Lung (tissue), 12 donors: Measurements from ENCODE around the gene VSTM5. TPM values are rescaled to one million over a fixed set of nuclear protein-coding genes. Genes with fewer than 3 reads are reported as not detected.

Source experiments
- ATAC-seq: fragments of 200-7000 bp; cut with Tn5 transposase; one replicate; pipeline ENCODE4 v1.9.1; 2020; ENCODE audit warnings: moderate number of reproducible peaks; ENCODE audit not compliant: insufficient read depth, low FRiP score
- DNase-seq, 3 donors: peaks; one replicate each; pipeline ENCODE4 v3.0.0-alpha.2; 2013 to 2017
- H3K27ac ChIP-seq, 2 donors: one replicate each; pipeline ENCODE4 v1.5.1; 2013; ENCODE audit warnings: mild to moderate bottlenecking in 2 of 2, moderate library complexity in 2 of 2, control low read depth in 1 of 2, inconsistent platforms in 1 of 2, low read depth in 1 of 2, low read length in 1 of 2
- H3K27me3 ChIP-seq, 3 donors: one replicate each; pipeline ENCODE4 v1.5.1; 2013; ENCODE audit warnings: low read length in 2 of 3; ENCODE audit not compliant: control insufficient read depth in 3 of 3, insufficient read depth in 3 of 3
- H3K36me3 ChIP-seq, 4 donors: one replicate each; pipeline ENCODE4 v1.5.1; 2013; ENCODE audit warnings: low read length in 4 of 4, mild to moderate bottlenecking in 1 of 4, moderate library complexity in 1 of 4; ENCODE audit not compliant: control insufficient read depth in 4 of 4, insufficient read depth in 4 of 4
- H3K4me1 ChIP-seq, 5 donors: one replicate each; pipeline ENCODE4 v1.5.1; 2013; ENCODE audit warnings: low read length in 5 of 5, mild to moderate bottlenecking in 2 of 5, moderate library complexity in 1 of 5; ENCODE audit not compliant: control insufficient read depth in 5 of 5, insufficient read depth in 5 of 5
- H3K4me3 ChIP-seq: one replicate; pipeline ENCODE4 v1.5.1; 2013; ENCODE audit warnings: mild to moderate bottlenecking, control low read depth, moderate library complexity
- H3K9ac ChIP-seq, 2 donors: one replicate each; pipeline ENCODE4 v1.5.1; 2013; ENCODE audit warnings: low read length in 2 of 2, control low read depth in 1 of 2; ENCODE audit not compliant: insufficient read depth in 1 of 2
- H3K9me3 ChIP-seq, 4 donors: one replicate each; pipeline ENCODE4 v1.5.1; 2013; ENCODE audit warnings: low read length in 3 of 4, mild to moderate bottlenecking in 1 of 4, moderate library complexity in 1 of 4; ENCODE audit not compliant: control insufficient read depth in 4 of 4, insufficient read depth in 3 of 4
- WGBS, 2 donors: extraction: QIAGEN DNeasy Blood & Tissue Kit; methylation state at CpG; one replicate each; pipeline ENCODE4 v1.1.7; 2013; 5-methylcytosine and 5-hydroxymethylcytosine counted together
- polyA plus RNA-seq, 2 donors: library from polyadenylated mRNA; stranded (reverse); fragments of 200-250 nt; gene quantifications; one replicate each; pipeline ENCODE4 v1.2.1, GENCODE V29; 2013
- total RNA-seq, 2 donors: library from RNA; depleted of rRNA in 1 of 2; stranded (reverse); fragments of >200 nt in 1 of 2; gene quantifications; one replicate each; pipeline ENCODE4 v1.2.1, GENCODE V29; 2014 to 2021
- TF ChIP-seq, protein P1 (sequence below): IDR thresholded peaks from 2 replicates; pipeline ENCODE4 v1.5.1; 2012; ENCODE audit warnings: mild to moderate bottlenecking; ENCODE audit errors: control extremely low read depth, extremely low read depth
- donor health status: control.
- donor health status: control.
- donor health status: Bipolar disorder and iron deficiency.
- donor health status: healthy.
- donor health status: DM: yes; HTN: yes; CAD: no.

The VSTM5 gene
- total and polyA plus RNA-seq, 4 donors, result 0.08 to 0.58 (median 0.25) TPM

DNA sequence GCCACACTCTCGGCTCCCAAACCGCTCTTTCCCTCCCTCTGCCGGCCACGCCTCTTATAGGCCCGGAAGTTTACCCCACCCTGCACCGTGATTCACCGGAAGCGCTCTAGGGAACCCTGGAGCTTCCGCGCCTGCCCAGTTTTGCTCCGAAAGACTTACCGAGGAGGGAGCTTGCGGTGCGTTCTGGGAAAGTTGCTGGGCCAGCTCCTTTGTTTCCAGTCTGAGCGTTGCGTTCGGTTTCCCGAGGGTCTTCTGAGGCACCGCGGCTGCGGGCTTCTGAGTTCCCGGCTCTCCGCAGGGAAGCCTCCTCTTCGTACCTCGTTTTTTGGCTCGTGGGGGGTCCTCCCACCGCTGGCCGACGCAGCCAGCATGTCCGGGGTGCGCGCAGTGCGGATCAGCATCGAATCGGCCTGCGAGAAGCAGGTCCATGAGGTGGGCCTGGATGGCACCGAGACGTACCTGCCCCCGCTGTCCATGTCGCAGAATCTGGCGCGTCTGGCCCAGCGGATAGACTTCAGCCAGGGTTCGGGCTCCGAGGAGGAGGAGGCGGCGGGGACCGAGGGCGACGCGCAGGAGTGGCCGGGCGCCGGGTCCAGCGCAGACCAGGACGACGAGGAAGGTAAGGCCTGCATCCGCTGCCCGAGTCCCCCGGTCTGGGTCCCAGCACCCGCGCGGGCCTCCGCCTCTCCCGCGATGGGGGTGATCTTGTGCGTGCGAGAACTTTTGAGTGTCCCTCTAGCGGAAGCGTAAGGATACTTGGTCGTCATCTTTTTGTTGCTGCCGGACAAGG is 66.1 kb downstream of the VSTM5 start, which contains the start of gene MED17:
Gene MED17 (plus strand): TSS at position 138 of the 790 bp plus-strand sequence. CDS start 232 bp downstream, at position 370.
- 0% methylated on average over 72 of the region's 72 CpGs for WGBS, 2 donors
- Histone ChIP-seq H3K27me3 (no peaks in the 10 kb centered on the region), H3K4me3 (peak within 1 kb of the TSS; percentile 96), H3K9me3 (no peaks in the 10 kb centered on the region), H3K9ac (peak within 1 kb of the TSS; percentile 96 to 98), H3K36me3 (peaks cover 0 to 12% (median 5%) of the 10 kb centered on the region in 4 donors), H3K4me1 (peaks cover 8 to 25% (median 16%) of the 10 kb centered on the region in 5 donors), H3K27ac (peak within 1 kb of the TSS; percentile 94 to 96)
- peak; percentile 100 for ATAC-seq
- TF ChIP-seq, protein P1, sequence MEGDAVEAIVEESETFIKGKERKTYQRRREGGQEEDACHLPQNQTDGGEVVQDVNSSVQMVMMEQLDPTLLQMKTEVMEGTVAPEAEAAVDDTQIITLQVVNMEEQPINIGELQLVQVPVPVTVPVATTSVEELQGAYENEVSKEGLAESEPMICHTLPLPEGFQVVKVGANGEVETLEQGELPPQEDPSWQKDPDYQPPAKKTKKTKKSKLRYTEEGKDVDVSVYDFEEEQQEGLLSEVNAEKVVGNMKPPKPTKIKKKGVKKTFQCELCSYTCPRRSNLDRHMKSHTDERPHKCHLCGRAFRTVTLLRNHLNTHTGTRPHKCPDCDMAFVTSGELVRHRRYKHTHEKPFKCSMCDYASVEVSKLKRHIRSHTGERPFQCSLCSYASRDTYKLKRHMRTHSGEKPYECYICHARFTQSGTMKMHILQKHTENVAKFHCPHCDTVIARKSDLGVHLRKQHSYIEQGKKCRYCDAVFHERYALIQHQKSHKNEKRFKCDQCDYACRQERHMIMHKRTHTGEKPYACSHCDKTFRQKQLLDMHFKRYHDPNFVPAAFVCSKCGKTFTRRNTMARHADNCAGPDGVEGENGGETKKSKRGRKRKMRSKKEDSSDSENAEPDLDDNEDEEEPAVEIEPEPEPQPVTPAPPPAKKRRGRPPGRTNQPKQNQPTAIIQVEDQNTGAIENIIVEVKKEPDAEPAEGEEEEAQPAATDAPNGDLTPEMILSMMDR, result peak; percentile 13
- DNase-seq, result peak; percentile 94 to 98 (median 97)

DNA sequence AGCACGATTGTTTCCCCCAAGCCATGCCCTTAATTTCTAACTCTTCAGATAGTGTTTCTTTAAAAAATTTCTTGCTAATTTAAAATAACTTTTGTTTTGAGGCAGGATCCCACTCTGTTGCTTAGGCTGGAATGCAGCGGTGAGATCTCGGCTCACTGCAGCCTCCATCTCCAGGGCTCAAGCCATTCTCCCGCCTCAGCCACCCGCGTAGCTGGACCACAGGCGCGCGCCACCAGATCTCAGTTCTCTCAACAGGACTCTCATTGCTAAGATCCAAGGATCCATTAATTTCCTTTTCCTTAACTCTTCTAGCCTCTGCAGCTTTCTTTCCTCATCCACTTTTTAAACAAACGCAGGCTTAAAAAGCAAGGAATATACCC is 66.7 kb downstream of the VSTM5 start:
- ATAC-seq (peak; percentile 24), DNase-seq (no peak)
- Histone ChIP-seq H3K9ac (peak overlapping the region in 1 of 2 donors; percentile 75), H3K27ac (no peak overlapping the region), H3K27me3 (no peaks in the 10 kb centered on the region), H3K4me1 (peaks cover 8 to 25% (median 16%) of the 10 kb centered on the region in 5 donors), H3K9me3 (no peaks in the 10 kb centered on the region), H3K36me3 (peaks cover 0 to 6% (median 3%) of the 10 kb centered on the region in 4 donors), H3K4me3 (peak overlapping the region; percentile 96)
- TF ChIP-seq, protein P1, result no peak
- WGBS, 2 donors, result 0% methylated on average over 10 of the region's 10 CpGs

DNA sequence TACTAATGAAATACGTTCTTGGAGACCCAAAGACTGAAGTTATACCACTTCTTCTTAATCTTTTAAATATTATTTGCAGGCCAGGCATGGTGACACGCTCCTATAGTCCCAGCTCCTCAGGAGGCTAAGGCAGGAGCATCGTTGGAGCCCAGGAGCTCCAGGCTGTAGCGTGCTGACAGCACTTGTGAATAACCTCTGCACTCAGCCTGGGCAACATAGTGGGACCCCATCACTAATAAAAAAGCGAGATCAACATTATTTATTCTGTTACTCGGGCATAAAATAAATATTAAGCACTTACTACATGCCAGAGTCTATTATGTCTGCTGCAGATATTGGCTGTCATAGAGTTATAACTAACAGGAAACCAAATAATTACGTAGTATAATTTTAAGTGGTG is 67.1 kb downstream of the VSTM5 start:
- 50 to 53% methylated on average over 7 of the region's 7 CpGs for WGBS, 2 donors
- Histone ChIP-seq H3K27me3 (no peaks in the 10 kb centered on the region), H3K9ac (peak overlapping the region in 1 of 2 donors; percentile 75), H3K9me3 (no peaks in the 10 kb centered on the region), H3K36me3 (peaks cover 0 to 5% (median 2%) of the 10 kb centered on the region in 4 donors), H3K27ac (no peak overlapping the region), H3K4me1 (peaks cover 8 to 25% (median 16%) of the 10 kb centered on the region in 5 donors), H3K4me3 (no peak overlapping the region)
- DNase-seq (no peak), ATAC-seq (no peak)
- TF ChIP-seq, protein P1, result no peak
